K562 (cell line): ENCODE measurements around the gene ENDOV. TPM values are rescaled to one million over a fixed set of nuclear protein-coding genes. Genes with fewer than 3 reads are reported as not detected.

Experiments
- ATAC-seq: fragments of 200-7000 bp; cut with Tn5 transposase; 3 replicates; pipeline ENCODE4 v1.9.1; 2020; ENCODE audit warnings: moderate library complexity
- BruUV-seq: library from RNA; stranded (reverse); fragments of 400-500 nt; replicated peaks from 2 replicates; lab custom pipeline; 2021; lab: Mats Ljungman, UMichigan
- CTCF ChIA-PET: fragments of 300-600 bp; formaldehyde crosslinking; extraction: SDS; loops from one replicate; lab custom pipeline; 2021; ENCODE audit warnings: low intra/inter-chr PET ratio; lab: Yijun Ruan, JAX
- POLR2A ChIA-PET: fragments of 300-600, 350-650 bp; sonication (Branson Sonifier 250); formaldehyde crosslinking; extraction: SDS; loops from one replicate; lab custom pipeline; 2021; ENCODE audit warnings: antibody characterized with exemption, inconsistent platforms; lab: Yijun Ruan, JAX
- DNase-seq, 4 experiments: peaks; one replicate each; pipeline versions ENCODE4 v3.0.0 to v3.0.0-alpha.2; 2011 to 2018; ENCODE audit warnings: low spot score in 3 of 4, mixed read lengths in 3 of 4; ENCODE audit errors: extremely low read depth in 1 of 4
- FAIRE-seq: peaks from 2 replicates; lab custom pipeline; 2011; peaks lifted over from hg19 to GRCh38; lab: Jason Lieb, UNC
- H2AFZ ChIP-seq: 2 replicates; pipeline ENCODE4 v1.6.0; 2011; ENCODE audit warnings: low read depth, low read length, control low read depth, inconsistent platforms
- H3K27ac ChIP-seq: fragments of 200-600 bp; 3 replicates; pipeline ENCODE4 v1.8.0; 2011; ENCODE audit warnings: low read depth, mild to moderate bottlenecking, control low read depth, inconsistent platforms, low read length, moderate library complexity, mixed read lengths; ENCODE audit errors: extremely low read depth
- H3K27me3 ChIP-seq, 2 experiments: fragments of 300-600 bp in 1 of 2; 2 replicates in 1 of 2; 3 replicates in 1 of 2; pipeline versions ENCODE4 v1.6.0 to v1.8.0; 2011; ENCODE audit warnings: inconsistent platforms in 2 of 2, low read length in 2 of 2, mild to moderate bottlenecking in 1 of 2, mixed read lengths in 1 of 2, moderate library complexity in 1 of 2; ENCODE audit not compliant: control insufficient read depth in 2 of 2, insufficient read depth in 2 of 2
- H3K36me3 ChIP-seq: fragments of 300-600 bp; 3 replicates; pipeline ENCODE4 v1.8.0; 2011; ENCODE audit warnings: mild to moderate bottlenecking, low read length, inconsistent platforms; ENCODE audit not compliant: control insufficient read depth, insufficient read depth
- H3K4me1 ChIP-seq, 2 experiments: fragments of 200-600 bp in 1 of 2; replicated peaks in 1 of 2; 2 replicates in 1 of 2; 3 replicates in 1 of 2; pipeline versions ENCODE4 v1.5.1 to v1.8.0; 2011; ENCODE audit warnings: inconsistent platforms in 2 of 2, low read length in 2 of 2, mild to moderate bottlenecking in 1 of 2, mixed read lengths in 1 of 2, moderate library complexity in 1 of 2; ENCODE audit not compliant: control insufficient read depth in 2 of 2, insufficient read depth in 2 of 2
- H3K4me2 ChIP-seq: 2 replicates; pipeline ENCODE4 v1.6.1; 2011; ENCODE audit warnings: low read length, control low read depth, inconsistent platforms, mixed read lengths; ENCODE audit not compliant: insufficient read depth
- H3K4me3 ChIP-seq: fragments of 200-600 bp; sonication (generic), shearing (Covaris generic); 2 replicates; pipeline ENCODE4 v1.5.1; 2016; ENCODE audit warnings: control low read depth, inconsistent platforms
- H3K79me2 ChIP-seq: fragments of 200-600 bp; 3 replicates; pipeline ENCODE4 v1.8.0; 2011; ENCODE audit warnings: low read length, inconsistent platforms; ENCODE audit not compliant: control insufficient read depth, insufficient read depth
- H3K9ac ChIP-seq, 2 experiments: 2 replicates each; pipeline versions ENCODE4 v1.6.0 to v1.6.1; 2011; ENCODE audit warnings: low read depth in 2 of 2, low read length in 2 of 2, control low read depth in 1 of 2, inconsistent platforms in 1 of 2, mild to moderate bottlenecking in 1 of 2, mixed read lengths in 1 of 2; ENCODE audit not compliant: insufficient read depth in 1 of 2
- H3K9me1 ChIP-seq: one replicate; pipeline ENCODE4 v1.6.0; 2011; ENCODE audit warnings: inconsistent platforms, mild to moderate bottlenecking, low read length, moderate library complexity; ENCODE audit not compliant: control insufficient read depth, insufficient read depth
- H3K9me3 ChIP-seq: replicated peaks from 2 replicates; pipeline ENCODE4 v1.5.1; 2011; ENCODE audit warnings: low read depth, low read length, inconsistent platforms; ENCODE audit not compliant: control insufficient read depth, insufficient read depth
- H4K20me1 ChIP-seq: replicated peaks from 2 replicates; pipeline ENCODE4 v1.6.1; 2011; ENCODE audit warnings: low read length, inconsistent platforms, mixed read lengths; ENCODE audit not compliant: control insufficient read depth, insufficient read depth
- BMI1 ChIP-seq: fragments of 150-350 bp; IDR thresholded peaks from 2 replicates; pipeline ENCODE4 v1.6.1; 2014; ENCODE audit warnings: low read length
- CAMTA2 ChIP-seq: fragments of 250-450 bp; sonication (Bioruptor Pico); conservative IDR thresholded peaks from 2 replicates; pipeline ENCODE4 v1.5.1; 2022
- DNMT1 ChIP-seq: fragments of 450-650 bp; IDR thresholded peaks from 2 replicates; pipeline ENCODE4 v1.6.1; 2016; ENCODE audit warnings: antibody characterized with exemption, mild to moderate bottlenecking
- EWSR1 ChIP-seq: fragments of 450-650 bp; IDR thresholded peaks from 2 replicates; pipeline ENCODE4 v1.6.1; 2018; ENCODE audit warnings: borderline replicate concordance, mild to moderate bottlenecking, low read depth, moderate library complexity; ENCODE audit not compliant: partially characterized antibody
- GMEB1 ChIP-seq: fragments of 250-450 bp; sonication (Bioruptor Pico); IDR thresholded peaks from 2 replicates; pipeline ENCODE4 v1.4.0; 2020; ENCODE audit warnings: mild to moderate bottlenecking
- NFRKB ChIP-seq: fragments of 450-650 bp; IDR thresholded peaks from 2 replicates; pipeline ENCODE4 v1.6.1; 2016; ENCODE audit warnings: low read depth
- PCBP2 ChIP-seq: fragments of 200-400 bp; formaldehyde crosslinking; IDR thresholded peaks from 2 replicates; pipeline ENCODE4 v1.6.1; 2018; ENCODE audit warnings: low read length, low read depth, mild to moderate bottlenecking, moderate library complexity; ENCODE audit not compliant: poor library complexity, severe bottlenecking
- PREB ChIP-seq: sonication (generic); formaldehyde crosslinking; IDR thresholded peaks from 2 replicates; pipeline ENCODE4 v1.8.1; 2023; ENCODE audit warnings: mild to moderate bottlenecking, missing genetic modification reagents
- SAFB2 ChIP-seq: fragments of 200-400 bp; formaldehyde crosslinking; IDR thresholded peaks from 2 replicates; pipeline ENCODE4 v1.6.1; 2018; ENCODE audit warnings: borderline replicate concordance, low read length, low read depth, moderate library complexity; ENCODE audit not compliant: severe bottlenecking
- SREBF1 ChIP-seq: fragments of 150-350 bp; IDR thresholded peaks from 2 replicates; pipeline ENCODE4 v1.6.1; 2014; ENCODE audit warnings: antibody characterized with exemption, low read depth, low read length, borderline replicate concordance
- ZNF717 ChIP-seq: fragments of 250-450 bp; sonication (Bioruptor Pico); IDR thresholded peaks from 2 replicates; pipeline ENCODE4 v1.5.0; 2021
- WGBS: fragments of 100-300 bp; shearing (Covaris generic); methylation state at CpG from one replicate; pipeline ENCODE4 v1.1.6; 2016; ENCODE audit warnings: low coverage, mixed read lengths; ENCODE audit not compliant: insufficient coverage; ENCODE audit errors: missing lambda C conversion rate; 5-methylcytosine and 5-hydroxymethylcytosine counted together
- in situ Hi-C: fragments of 300-500 bp; cut with MboI; formaldehyde crosslinking; loops from 4 replicates; pipeline ENCODE4 v1.15.0; 2018; ENCODE audit warnings: inconsistent platforms, mixed read lengths
- intact Hi-C: fragments of 100-400 bp; cut with micrococcal nuclease; formaldehyde crosslinking; loops from 2 replicates; pipeline ENCODE4 v1.14.2; 2022
- polyA plus RNA-seq, 8 experiments: library from polyadenylated mRNA; depleted of rRNA in 4 of 8; stranded (reverse) in 5 of 8; unstranded in 3 of 8; fragments of >200 nt; fragmentation: Nextera tagmentation in 2 of 8; fragmentation: Illumina TruSeq in 1 of 8; extraction: Ambion mirVana in 2 of 8; extraction: Trizol in 1 of 8; gene quantifications; 2 replicates each; pipeline versions ENCODE4 v1.2.1 to v1.2.3, GENCODE V29; 2011 to 2014; ENCODE audit warnings: inconsistent platforms in 1 of 8, missing spikeins in 1 of 8
- total RNA-seq, 7 experiments: library from RNA; depleted of rRNA in 6 of 7; stranded (reverse); fragments of >200 nt in 6 of 7; fragmentation: Illumina TruSeq in 2 of 7; extraction: Trizol in 2 of 7; gene quantifications; 2 replicates each; pipeline versions ENCODE4 v1.2.1 to v1.2.3, GENCODE V29; 2011 to 2021; ENCODE audit warnings: low replicate concordance in 1 of 7

The ENDOV gene
- total and polyA plus RNA-seq, 9 of the 15 experiments (the other 6 are each of a cell fraction or from before 2014, with no cell fraction given), result 1.2 to 8.2 (median 3.7) TPM

- Histone ChIP-seq H3K9ac (no peak overlapping the region), H2AFZ (no peak overlapping the region), H3K4me2 (no peak overlapping the region), H3K79me2 (no peaks in the 10 kb centered on the region), H3K27me3 (peaks cover 4 to 60% of the 10 kb centered on the region in 2 experiments; a peak in 3 of 5 replicates), H3K9me1 (no peaks in the 10 kb centered on the region), H3K9me3 (no peaks in the 10 kb centered on the region), H3K27ac (no peak overlapping the region), H3K4me3 (no peak overlapping the region), H3K36me3 (no peaks in the 10 kb centered on the region), H4K20me1 (peaks cover 8% of the 10 kb centered on the region), H3K4me1 (peaks cover 0 to 35% of the 10 kb centered on the region in 2 experiments; a peak in 2 of 5 replicates)
- POLR2A ChIA-PET, result no interaction called here
- intact Hi-C loops (no loop called here), in situ Hi-C loops (no loop called here)
- no peak for DNase-seq
- TF ChIP-seq PREB (no peak), SAFB2 (no peak), EWSR1 (no peak), SREBF1 (no peak), DNMT1 (no peak), ZNF717 (CRISPR knock-in tag) (no peak), BMI1 (no peak), PCBP2 (no peak), CAMTA2 (CRISPR knock-in tag) (no peak), NFRKB (no peak), GMEB1 (no peak)
- no peak for FAIRE-seq
- WGBS, result 0% methylated on average over 1 of the region's 6 CpGs
- CTCF ChIA-PET, result no interaction called here
- ATAC-seq, result no peak
- no TSS peak for BruUV-seq
These were observed 29.6 kb downstream of the ENDOV start for GRCh38 chr17:80444644-80444979.
